Endothelial cell (in vitro differentiated cells): ENCODE results near the gene NEBL. TPM values are rescaled to one million over a fixed set of nuclear protein-coding genes. Genes with fewer than 3 reads are reported as not detected.

Experiments
- DNase-seq: peaks from one replicate; pipeline ENCODE4 v3.0.0; 2021; ENCODE audit warnings: low spot score
- H3K27ac Mint-ChIP-seq: one replicate; pipeline ENCODE4 v1.8.0; 2021; ENCODE audit warnings: mixed read lengths, inconsistent platforms; ENCODE audit not compliant: unreplicated experiment
- H3K27me3 Mint-ChIP-seq: one replicate; pipeline ENCODE4 v1.8.0; 2021; ENCODE audit warnings: mild to moderate bottlenecking, moderate library complexity, mixed read lengths, inconsistent platforms; ENCODE audit not compliant: unreplicated experiment
- H3K36me3 Mint-ChIP-seq: one replicate; pipeline ENCODE4 v1.8.0; 2021; ENCODE audit warnings: mild to moderate bottlenecking, low read depth, mixed read lengths, inconsistent platforms; ENCODE audit not compliant: unreplicated experiment
- H3K4me1 Mint-ChIP-seq: one replicate; pipeline ENCODE4 v1.8.0; 2021; ENCODE audit warnings: mild to moderate bottlenecking, mixed read lengths, inconsistent platforms; ENCODE audit not compliant: unreplicated experiment
- H3K4me3 Mint-ChIP-seq: one replicate; pipeline ENCODE4 v1.8.0; 2021; ENCODE audit warnings: mild to moderate bottlenecking, mixed read lengths, inconsistent platforms; ENCODE audit not compliant: unreplicated experiment
- H3K9me3 Mint-ChIP-seq: one replicate; pipeline ENCODE4 v1.8.0; 2021; ENCODE audit warnings: mixed read lengths, inconsistent platforms; ENCODE audit not compliant: unreplicated experiment
- CTCF ChIP-seq: fragments of 200-600 bp; sonication (generic); IDR thresholded peaks from one replicate; pipeline ENCODE4 v1.5.0; 2021; ENCODE audit warnings: antibody characterized with exemption; ENCODE audit not compliant: unreplicated experiment
- total RNA-seq: library from RNA; stranded (reverse); fragmentation: NEBNext Ultra II Directional; extraction: Animal tissue kit (Norgen Biotek cat#: 25700); gene quantifications from one replicate; pipeline ENCODE4 v1.2.1, GENCODE V29; 2021; ENCODE audit not compliant: unreplicated experiment

The NEBL gene
- total RNA-seq, 1 donor from 2014 or later = 1.7 TPM

- DNase-seq = no peak
- H3K4me1 Mint-ChIP-seq = no peaks in the 10 kb centered on the region
- H3K4me3 Mint-ChIP-seq = no peak overlapping the region
- H3K27ac Mint-ChIP-seq = no peak overlapping the region
- TF ChIP-seq CTCF = no peak
- H3K27me3 Mint-ChIP-seq = no peaks in the 10 kb centered on the region
- H3K9me3 Mint-ChIP-seq = no peaks in the 10 kb centered on the region
- H3K36me3 Mint-ChIP-seq = no peaks in the 10 kb centered on the region
Measured at GRCh38 chr10:20742737-20743541, 154.2 kb downstream of the NEBL start.

- no peak for DNase-seq
- Mint-ChIP-seq H3K4me1 (no peaks in the 10 kb centered on the region), H3K9me3 (no peaks in the 10 kb centered on the region), H3K4me3 (no peak overlapping the region), H3K27ac (no peak overlapping the region), H3K27me3 (no peaks in the 10 kb centered on the region), H3K36me3 (no peaks in the 10 kb centered on the region)
- no peak for TF ChIP-seq CTCF
Measured at GRCh38 chr10:20740120-20740519, 157.0 kb downstream of the NEBL start.

GRCh38 chr10:20737107-20737506, 160.0 kb downstream of the NEBL start:
- H3K36me3 Mint-ChIP-seq = no peaks in the 10 kb centered on the region
- DNase-seq = no peak

More at GRCh38 chr10:20737107-20737506, 160.0 kb downstream of the NEBL start:
- H3K9me3 Mint-ChIP-seq = no peaks in the 10 kb centered on the region
- no peak overlapping the region for H3K27ac Mint-ChIP-seq
- TF ChIP-seq CTCF = no peak
- no peak overlapping the region for H3K4me3 Mint-ChIP-seq
- no peaks in the 10 kb centered on the region for H3K4me1 Mint-ChIP-seq
- no peaks in the 10 kb centered on the region for H3K27me3 Mint-ChIP-seq
